GM18507 (cell line): Measurements from ENCODE around the gene KCNJ3.
"Not testable (repeated sequence)": the region's sequence is repeated elsewhere in the genome, so short reads cannot be mapped to it uniquely, and the experiment has no call there.

Experiments
- DNase-seq: peaks from one replicate; pipeline ENCODE4 v3.0.0; 2011; ENCODE audit warnings: low read depth; ENCODE audit not compliant: insufficient read length; ENCODE audit errors: extremely low spot score
- FAIRE-seq: peaks from 2 replicates; lab custom pipeline; 2011; peaks lifted over from hg19 to GRCh38; lab: Jason Lieb, UNC

KCNJ3 gene

DNA sequence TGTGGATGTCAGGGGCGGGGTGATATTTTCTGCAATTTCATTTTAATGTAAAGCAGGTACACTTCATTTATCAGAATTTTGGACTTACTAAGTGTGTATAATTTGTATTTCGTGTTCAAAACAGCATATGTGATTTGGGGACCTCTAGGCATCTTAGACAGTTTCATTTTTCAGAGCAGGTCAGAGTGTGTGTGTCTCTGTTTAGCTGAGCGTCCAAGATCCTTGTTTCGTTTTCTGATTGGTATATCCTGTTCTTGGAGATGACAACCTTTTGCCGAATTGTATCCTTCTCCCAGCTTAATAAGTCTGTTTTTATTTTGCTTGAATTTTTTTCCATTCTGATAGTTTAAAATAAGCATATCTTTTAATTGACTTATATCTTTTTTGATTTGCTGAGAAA, 128.3 kb downstream of the KCNJ3 start:
- no peak for DNase-seq
- no peak for FAIRE-seq

DNA sequence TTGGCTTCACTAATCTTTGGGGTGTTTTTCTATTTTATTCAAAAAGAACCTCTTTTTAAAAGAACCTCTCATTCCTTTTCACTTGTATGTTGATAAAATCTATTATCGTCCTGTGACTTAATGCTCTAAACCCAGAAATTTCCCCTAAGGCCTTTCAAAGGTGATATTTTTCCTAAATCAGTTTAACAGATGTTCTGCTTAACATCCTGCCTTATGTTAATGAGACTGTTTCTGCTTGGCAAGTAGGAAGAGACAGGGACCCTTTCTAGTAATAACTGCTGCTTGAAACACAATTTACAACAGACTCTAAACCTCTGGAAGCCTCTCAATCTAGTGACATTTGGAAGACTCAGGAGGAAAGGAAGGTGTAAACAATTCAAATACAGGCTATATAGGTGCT, 128.8 kb downstream of the KCNJ3 start:
- no peak for FAIRE-seq
- DNase-seq = no peak

DNA sequence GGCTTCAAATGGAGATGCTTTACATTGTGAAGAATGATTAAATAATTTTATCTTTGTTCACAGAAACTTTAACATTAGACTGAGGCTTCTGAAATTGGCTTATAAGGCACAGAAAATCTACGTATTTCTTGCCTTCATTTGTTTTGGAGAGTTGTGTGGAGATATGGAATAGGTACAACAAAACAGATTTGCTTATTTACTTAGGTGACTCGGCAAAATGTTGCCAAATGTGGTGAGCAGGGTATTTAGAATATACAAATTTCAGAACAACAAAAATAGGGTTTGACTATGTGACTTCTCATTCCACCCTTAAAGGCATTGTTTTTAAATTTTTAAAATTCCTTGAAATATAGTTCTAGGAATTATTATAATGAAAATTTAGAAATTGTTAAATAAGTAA, 134.2 kb downstream of the KCNJ3 start:
- DNase-seq (no peak), FAIRE-seq (no peak)

- no peak for FAIRE-seq
- DNase-seq = no peak
Observed at GRCh38 chr2:154836632-154837031, 138.1 kb downstream of the KCNJ3 start.

GRCh38 chr2:154837035-154837434, 138.5 kb downstream of the KCNJ3 start:
- DNase-seq = no peak
- no peak for FAIRE-seq

GRCh38 chr2:154844513-154844912, 146.0 kb downstream of the KCNJ3 start:
- FAIRE-seq (no peak), DNase-seq (no peak)

GRCh38 chr2:154846842-154847241, 148.3 kb downstream of the KCNJ3 start:
- DNase-seq = no peak
- no peak for FAIRE-seq

GRCh38 chr2:154849482-154849881, 151.0 kb downstream of the KCNJ3 start:
- FAIRE-seq = no peak
- DNase-seq = no peak

- FAIRE-seq = no peak
- no peak for DNase-seq
Observed at GRCh38 chr2:154850532-154850931, 152.0 kb downstream of the KCNJ3 start.

DNA sequence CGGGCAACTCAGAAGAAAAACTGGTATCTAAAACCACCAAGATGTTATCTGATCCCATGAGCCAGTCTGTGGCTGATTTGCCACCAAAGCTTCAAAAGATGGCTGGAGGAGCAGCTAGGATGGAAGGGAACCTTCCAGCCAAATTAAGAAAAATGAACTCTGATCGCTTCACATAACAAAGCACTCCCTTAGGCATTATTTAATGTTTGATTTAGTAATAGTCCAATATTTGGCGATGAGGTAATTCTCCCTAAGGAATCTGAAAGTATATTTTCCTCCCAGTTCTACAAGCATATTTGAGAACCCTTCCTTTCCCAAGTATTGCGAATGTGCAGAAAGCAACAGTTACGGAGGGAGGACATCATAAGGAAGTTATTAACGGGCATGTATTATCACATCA, 156.6 kb downstream of the KCNJ3 start:
- FAIRE-seq = no peak

GRCh38 chr2:154867151-154867550, 168.7 kb downstream of the KCNJ3 start:
- FAIRE-seq, DNase-seq: not testable (repeated sequence)

More for the DNA sequence above, 156.6 kb downstream of the KCNJ3 start:
- DNase-seq = no peak

DNA sequence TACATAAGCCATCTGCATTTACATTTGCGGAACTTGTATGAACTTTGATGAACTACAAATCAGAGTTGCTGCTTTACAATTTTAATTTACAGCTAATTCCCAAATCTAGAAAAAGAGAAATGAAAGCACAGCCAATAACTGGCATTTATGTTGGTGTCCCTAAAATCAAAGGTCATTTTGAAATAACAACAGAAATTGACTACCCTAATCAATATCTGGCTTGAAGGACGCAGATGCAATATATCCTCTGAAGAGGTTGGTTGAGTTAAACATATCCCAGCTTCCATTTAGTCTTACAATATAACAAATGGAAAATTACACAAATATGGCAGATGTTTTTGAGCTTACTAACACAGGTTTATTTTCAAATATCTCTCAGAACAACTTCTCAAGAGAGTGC, 177.5 kb downstream of the KCNJ3 start:
- FAIRE-seq (no peak), DNase-seq (no peak)

GRCh38 chr2:154882725-154883124, 184.2 kb downstream of the KCNJ3 start:
- no peak for DNase-seq
- no peak for FAIRE-seq

DNA sequence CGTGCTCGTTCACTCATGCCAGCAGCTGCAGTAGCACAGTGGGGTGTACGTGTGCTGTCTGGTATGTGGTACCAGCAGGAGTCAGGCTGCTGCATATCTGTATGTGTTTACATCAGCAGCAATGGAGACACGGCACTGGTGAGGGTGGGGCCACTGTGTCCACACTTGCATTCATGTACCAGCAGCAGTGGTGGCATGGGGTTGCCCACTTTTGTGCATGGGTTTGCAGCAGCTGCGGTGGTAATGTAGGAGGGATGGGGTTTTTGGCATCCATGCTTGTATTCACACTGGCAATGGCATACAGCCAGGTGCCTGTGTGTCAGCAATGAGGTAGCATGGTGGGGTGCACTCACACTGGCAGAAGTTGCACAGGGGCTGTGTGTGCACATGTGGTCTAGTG, 187.8 kb downstream of the KCNJ3 start:
- FAIRE-seq (no peak), DNase-seq (no peak)

GRCh38 chr2:154898269-154898668, 199.8 kb downstream of the KCNJ3 start:
- DNase-seq = no peak
- no peak for FAIRE-seq

- DNase-seq = no peak
- no peak for FAIRE-seq
Observed at GRCh38 chr2:154901063-154901462, 202.6 kb downstream of the KCNJ3 start.
